Lower lobe of right lung (tissue), 2 donors: ENCODE results near the gene MAL. TPM values are rescaled to one million over a fixed set of nuclear protein-coding genes. Genes with fewer than 3 reads are reported as not detected.
A peak's percentile ranks its signal among the peaks of the same experiment; 100 is the strongest.

Experiments
- ATAC-seq, 2 donors: fragments of 200-7000 bp; cut with Tn5 transposase; one replicate each; pipeline ENCODE4 v1.9.1; 2020 to 2022; ENCODE audit warnings: mild to moderate bottlenecking in 2 of 2, moderate library complexity in 2 of 2
- DNase-seq: peaks from one replicate; pipeline ENCODE4 v3.0.0-alpha.2; 2020
- H3K27ac ChIP-seq: fragments of 200-600 bp; one replicate; pipeline ENCODE4 v1.8.0; 2022
- H3K27me3 ChIP-seq: fragments of 200-600 bp; one replicate; pipeline ENCODE4 v1.8.0; 2022; ENCODE audit warnings: low read depth
- H3K36me3 ChIP-seq: fragments of 200-600 bp; one replicate; pipeline ENCODE4 v1.8.0; 2022; ENCODE audit warnings: mild to moderate bottlenecking
- H3K4me1 ChIP-seq: fragments of 200-600 bp; one replicate; pipeline ENCODE4 v1.8.0; 2022
- H3K4me3 ChIP-seq: fragments of 200-600 bp; one replicate; pipeline ENCODE4 v1.8.0; 2022; ENCODE audit warnings: mild to moderate bottlenecking
- H3K9me3 ChIP-seq: fragments of 200-600 bp; one replicate; pipeline ENCODE4 v1.8.0; 2022
- intact Hi-C: fragments of 100-400 bp; cut with DNase I; formaldehyde crosslinking; loops from one replicate; pipeline ENCODE4 v1.11.0; 2022
- total RNA-seq: library from RNA; stranded (reverse); fragmentation: NEBNext Ultra II Directional; extraction: Animal tissue kit (Norgen Biotek cat#: 25700); gene quantifications from one replicate; pipeline ENCODE4 v1.2.1, GENCODE V29; 2021
- TF ChIP-seq, protein P1 (sequence below): fragments of 200-600 bp; IDR thresholded peaks from one replicate; pipeline ENCODE4 v1.8.0; 2022; ENCODE audit warnings: antibody characterized with exemption, mild to moderate bottlenecking
- donor health status: DM: no; HTN: yes; CAD: no; lungs with severe emphysema.

Gene MAL
- total RNA-seq, 1 donor from 2014 or later, result 13.4 TPM

- Histone ChIP-seq H3K36me3 (no peaks in the 10 kb centered on the region), H3K9me3 (no peaks in the 10 kb centered on the region), H3K4me1 (peaks cover 10% of the 10 kb centered on the region), H3K4me3 (peak overlapping the region; percentile 53), H3K27me3 (peaks cover 70% of the 10 kb centered on the region), H3K27ac (no peak overlapping the region)
- intact Hi-C loops, result no loop called here
- no peak for DNase-seq
- ATAC-seq, result peak in 1 of 2 donors; percentile 19
- TF ChIP-seq, protein P1, sequence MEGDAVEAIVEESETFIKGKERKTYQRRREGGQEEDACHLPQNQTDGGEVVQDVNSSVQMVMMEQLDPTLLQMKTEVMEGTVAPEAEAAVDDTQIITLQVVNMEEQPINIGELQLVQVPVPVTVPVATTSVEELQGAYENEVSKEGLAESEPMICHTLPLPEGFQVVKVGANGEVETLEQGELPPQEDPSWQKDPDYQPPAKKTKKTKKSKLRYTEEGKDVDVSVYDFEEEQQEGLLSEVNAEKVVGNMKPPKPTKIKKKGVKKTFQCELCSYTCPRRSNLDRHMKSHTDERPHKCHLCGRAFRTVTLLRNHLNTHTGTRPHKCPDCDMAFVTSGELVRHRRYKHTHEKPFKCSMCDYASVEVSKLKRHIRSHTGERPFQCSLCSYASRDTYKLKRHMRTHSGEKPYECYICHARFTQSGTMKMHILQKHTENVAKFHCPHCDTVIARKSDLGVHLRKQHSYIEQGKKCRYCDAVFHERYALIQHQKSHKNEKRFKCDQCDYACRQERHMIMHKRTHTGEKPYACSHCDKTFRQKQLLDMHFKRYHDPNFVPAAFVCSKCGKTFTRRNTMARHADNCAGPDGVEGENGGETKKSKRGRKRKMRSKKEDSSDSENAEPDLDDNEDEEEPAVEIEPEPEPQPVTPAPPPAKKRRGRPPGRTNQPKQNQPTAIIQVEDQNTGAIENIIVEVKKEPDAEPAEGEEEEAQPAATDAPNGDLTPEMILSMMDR, result no peak
These were observed 1.2 kb downstream of the MAL start for GRCh38 chr2:95026471-95027368.

GRCh38 chr2:95027369-95027720 is 1.8 kb downstream of the MAL start:
- no peaks in the 10 kb centered on the region for H3K36me3 ChIP-seq
- H3K9me3 ChIP-seq, result no peaks in the 10 kb centered on the region
- TF ChIP-seq, protein P1, result no peak
- DNase-seq, result no peak
- no peak overlapping the region for H3K27ac ChIP-seq
- H3K4me3 ChIP-seq, result no peak overlapping the region
- peaks cover 69% of the 10 kb centered on the region for H3K27me3 ChIP-seq
- no peak for ATAC-seq
- intact Hi-C loops, result no loop called here
- peaks cover 10% of the 10 kb centered on the region for H3K4me1 ChIP-seq

- Histone ChIP-seq H3K27ac (no peak overlapping the region), H3K9me3 (no peaks in the 10 kb centered on the region), H3K4me1 (peaks cover 5% of the 10 kb centered on the region), H3K36me3 (no peaks in the 10 kb centered on the region), H3K27me3 (peaks cover 58% of the 10 kb centered on the region), H3K4me3 (no peak overlapping the region)
- DNase-seq, result no peak
- TF ChIP-seq, protein P1, result no peak
- intact Hi-C loops, result no loop called here
- ATAC-seq, result peak; percentile 32 to 55
These were observed 4.4 kb downstream of the MAL start for GRCh38 chr2:95029898-95030341.

DNA sequence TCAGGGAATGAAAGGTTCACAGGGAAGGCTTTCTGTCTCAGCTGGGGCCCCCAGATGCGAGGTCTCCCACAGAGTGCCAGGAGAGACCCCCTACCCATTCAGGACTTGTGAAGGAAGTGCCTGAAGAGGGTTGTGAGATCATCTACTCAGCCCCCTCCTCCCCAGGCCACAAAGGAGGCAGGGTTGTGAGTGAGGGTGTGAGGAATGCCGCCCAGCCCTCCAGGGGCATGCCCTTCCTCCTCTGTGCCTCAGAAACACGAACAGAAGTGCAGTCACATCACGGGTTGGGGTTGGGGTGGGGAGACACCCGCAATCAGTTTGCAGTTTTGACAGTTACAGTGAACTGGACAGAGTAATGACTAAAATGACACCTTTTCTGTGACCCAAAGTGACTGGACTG is 5.0 kb downstream of the MAL start:
- intact Hi-C loops, result no loop called here
- H3K36me3 ChIP-seq, result no peaks in the 10 kb centered on the region
- no peaks in the 10 kb centered on the region for H3K9me3 ChIP-seq
- H3K4me1 ChIP-seq, result peaks cover 5% of the 10 kb centered on the region
- peaks cover 52% of the 10 kb centered on the region for H3K27me3 ChIP-seq
- ATAC-seq (no peak), DNase-seq (no peak)
- TF ChIP-seq, protein P1, result no peak
- H3K4me3 ChIP-seq, result no peak overlapping the region
- no peak overlapping the region for H3K27ac ChIP-seq

DNA sequence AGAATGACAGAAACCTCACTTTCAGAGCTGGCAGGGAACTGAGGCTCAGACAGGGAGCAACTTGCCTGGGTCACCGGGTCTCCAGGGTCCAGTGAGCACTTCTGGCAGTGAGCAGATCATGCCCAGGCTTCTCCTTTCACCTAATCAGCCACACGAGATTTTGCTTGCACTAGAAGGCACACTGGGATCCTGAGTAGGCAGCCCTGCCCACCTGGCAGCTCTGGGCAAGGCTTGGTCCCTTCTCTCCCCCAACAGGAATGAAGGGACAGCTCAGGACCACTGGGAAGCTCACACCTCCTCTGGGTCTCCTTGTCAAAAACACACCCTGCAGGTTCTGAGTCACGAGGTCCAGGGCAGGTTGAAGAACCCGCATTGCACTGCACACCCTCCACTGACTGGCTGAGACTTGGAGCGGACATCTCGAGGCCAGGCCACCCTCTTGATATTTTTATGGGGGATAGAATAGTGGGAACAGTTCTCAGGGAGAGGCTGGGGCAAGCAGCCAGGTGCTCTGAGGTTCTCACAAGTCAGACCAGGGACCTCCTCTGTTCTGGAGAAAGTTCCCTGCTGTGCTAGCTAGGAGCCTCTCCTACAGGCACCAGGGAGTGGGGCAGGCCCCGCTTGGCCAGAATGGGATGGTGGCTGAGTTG is 5.7 kb downstream of the MAL start:
- intact Hi-C loops, result no loop called here
- Histone ChIP-seq H3K27me3 (peaks cover 45% of the 10 kb centered on the region), H3K27ac (no peak overlapping the region), H3K36me3 (no peaks in the 10 kb centered on the region), H3K9me3 (no peaks in the 10 kb centered on the region), H3K4me3 (no peak overlapping the region), H3K4me1 (no peaks in the 10 kb centered on the region)
- DNase-seq (no peak), ATAC-seq (no peak)
- TF ChIP-seq, protein P1, result no peak
